Measurements from ENCODE around the gene ACBD4.

DNA sequence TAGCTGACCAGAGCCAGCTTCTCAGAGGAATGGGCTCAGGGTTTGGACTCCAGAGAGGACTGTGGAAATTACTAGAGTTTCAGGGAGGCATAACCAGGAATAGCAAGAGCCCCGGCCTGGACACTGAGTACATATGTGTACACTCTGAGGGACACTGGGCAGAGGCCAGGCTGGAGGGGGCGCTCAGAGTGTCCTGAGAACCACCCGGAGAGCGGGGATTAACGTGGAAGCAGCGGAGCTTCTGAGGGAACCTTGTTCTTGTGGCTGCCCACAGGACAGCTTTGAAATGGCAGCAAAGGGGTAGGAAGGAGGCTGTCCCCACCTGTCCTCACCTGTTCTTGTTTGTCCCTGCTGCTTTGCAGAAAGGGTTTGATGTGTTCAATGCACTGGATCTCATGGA lies 31.0 kb upstream of the ACBD4 start:
- TF ChIP-seq POLR2A (IDR thresholded peaks at IDR 0.05) (no peak), EP300 (IDR thresholded peaks at IDR 0.05) (no peak)
- TF ChIP-seq, protein P1, sequence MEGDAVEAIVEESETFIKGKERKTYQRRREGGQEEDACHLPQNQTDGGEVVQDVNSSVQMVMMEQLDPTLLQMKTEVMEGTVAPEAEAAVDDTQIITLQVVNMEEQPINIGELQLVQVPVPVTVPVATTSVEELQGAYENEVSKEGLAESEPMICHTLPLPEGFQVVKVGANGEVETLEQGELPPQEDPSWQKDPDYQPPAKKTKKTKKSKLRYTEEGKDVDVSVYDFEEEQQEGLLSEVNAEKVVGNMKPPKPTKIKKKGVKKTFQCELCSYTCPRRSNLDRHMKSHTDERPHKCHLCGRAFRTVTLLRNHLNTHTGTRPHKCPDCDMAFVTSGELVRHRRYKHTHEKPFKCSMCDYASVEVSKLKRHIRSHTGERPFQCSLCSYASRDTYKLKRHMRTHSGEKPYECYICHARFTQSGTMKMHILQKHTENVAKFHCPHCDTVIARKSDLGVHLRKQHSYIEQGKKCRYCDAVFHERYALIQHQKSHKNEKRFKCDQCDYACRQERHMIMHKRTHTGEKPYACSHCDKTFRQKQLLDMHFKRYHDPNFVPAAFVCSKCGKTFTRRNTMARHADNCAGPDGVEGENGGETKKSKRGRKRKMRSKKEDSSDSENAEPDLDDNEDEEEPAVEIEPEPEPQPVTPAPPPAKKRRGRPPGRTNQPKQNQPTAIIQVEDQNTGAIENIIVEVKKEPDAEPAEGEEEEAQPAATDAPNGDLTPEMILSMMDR (IDR thresholded peaks at IDR 0.05), result no peak

All from upper lobe of left lung (tissue), 4 donors.